GM12878 (cell line): Measurements from ENCODE around the gene SORCS2. TPM values are rescaled to one million over a fixed set of nuclear protein-coding genes. Genes with fewer than 3 reads are reported as not detected.

ENCODE experiments used
- ATAC-seq: fragments of 200-7000 bp; cut with Tn5 transposase; 3 replicates; pipeline ENCODE4 v1.9.1; 2020; ENCODE audit warnings: mild to moderate bottlenecking, moderate library complexity
- BruUV-seq: library from RNA; stranded (reverse); fragments of 400-500 nt; replicated peaks from 2 replicates; lab custom pipeline; 2021; lab: Mats Ljungman, UMichigan
- CTCF ChIA-PET: fragments of 300-600 bp; sonication (Branson Sonifier 250); formaldehyde crosslinking; extraction: SDS; loops from one replicate; lab custom pipeline; 2021; ENCODE audit warnings: inconsistent platforms; lab: Yijun Ruan, JAX
- POLR2A ChIA-PET: fragments of 350-600 bp; formaldehyde crosslinking; extraction: SDS; loops from one replicate; lab custom pipeline; 2021; ENCODE audit warnings: inconsistent platforms; lab: Charles Lee
- RAD21 ChIA-PET: fragments of 300-600 bp; sonication (Branson Sonifier 250); formaldehyde crosslinking; loops from one replicate; lab custom pipeline; 2023; ENCODE audit warnings: antibody characterized with exemption; ENCODE audit not compliant: unreplicated experiment; lab: Charles Lee
- SMC1A ChIA-PET: fragments of 300-600 bp; sonication (Branson Sonifier 250); formaldehyde crosslinking; loops from one replicate; lab custom pipeline; 2023; ENCODE audit not compliant: unreplicated experiment, uncharacterized antibody; lab: Charles Lee
- DNase-seq: peaks from one replicate; pipeline ENCODE4 v3.0.0-alpha.2; 2011; ENCODE audit warnings: low read depth, low spot score
- FAIRE-seq: peaks from 3 replicates; lab custom pipeline; 2011; peaks lifted over from hg19 to GRCh38; lab: Jason Lieb, UNC
- H2AFZ ChIP-seq: 2 replicates; pipeline ENCODE4 v1.6.0; 2011; ENCODE audit warnings: low read depth, low read length, control low read depth; ENCODE audit not compliant: control insufficient read depth
- H3K27ac ChIP-seq: 2 replicates; pipeline ENCODE4 v1.5.1; 2011; ENCODE audit warnings: control low read depth; ENCODE audit not compliant: control insufficient read depth, insufficient read depth
- H3K27me3 ChIP-seq, 2 experiments: replicated peaks in 1 of 2; 2 replicates each; pipeline versions ENCODE4 v1.6.0 to v1.6.1; 2011; ENCODE audit warnings: low read length in 1 of 2; ENCODE audit not compliant: control insufficient read depth in 2 of 2, insufficient read depth in 2 of 2
- H3K36me3 ChIP-seq, 2 experiments: 2 replicates each; pipeline ENCODE4 v1.5.1; 2011; ENCODE audit warnings: low read length in 1 of 2; ENCODE audit not compliant: control insufficient read depth in 2 of 2, insufficient read depth in 2 of 2
- H3K4me1 ChIP-seq: 2 replicates; pipeline ENCODE4 v1.6.1; 2011; ENCODE audit warnings: mild to moderate bottlenecking, low read length, moderate library complexity, mixed read lengths; ENCODE audit not compliant: control insufficient read depth, insufficient read depth
- H3K4me2 ChIP-seq: 2 replicates; pipeline ENCODE4 v1.6.0; 2011; ENCODE audit warnings: control low read depth; ENCODE audit not compliant: control insufficient read depth, insufficient read depth
- H3K4me3 ChIP-seq: fragments of 200-600 bp; sonication (generic); 2 replicates; pipeline ENCODE4 v1.5.1; 2016
- H3K79me2 ChIP-seq: 2 replicates; pipeline ENCODE4 v1.6.0; 2011; ENCODE audit warnings: low read length; ENCODE audit not compliant: control insufficient read depth, insufficient read depth
- H3K9ac ChIP-seq: 2 replicates; pipeline ENCODE4 v1.8.0; 2011; ENCODE audit warnings: low read length, control low read depth, mixed read lengths; ENCODE audit not compliant: control insufficient read depth, insufficient read depth
- H3K9me3 ChIP-seq: replicated peaks from 3 replicates; pipeline ENCODE4 v1.5.1; 2011; ENCODE audit warnings: mild to moderate bottlenecking, low read length; ENCODE audit not compliant: control insufficient read depth, insufficient read depth
- H4K20me1 ChIP-seq: 2 replicates; pipeline ENCODE4 v1.6.0; 2011; ENCODE audit not compliant: control insufficient read depth, insufficient read depth
- CHD4 ChIP-seq: fragments of 200-600 bp; sonication (generic); IDR thresholded peaks from 2 replicates; pipeline ENCODE4 v1.6.1; 2016; ENCODE audit warnings: mild to moderate bottlenecking
- FOXM1 ChIP-seq: IDR thresholded peaks from 2 replicates; pipeline ENCODE4 v1.6.1; 2012; ENCODE audit warnings: low read depth, mild to moderate bottlenecking, inconsistent platforms, low read length, moderate library complexity
- JUNB ChIP-seq: IDR thresholded peaks from 2 replicates; pipeline ENCODE4 v1.6.1; 2016; ENCODE audit warnings: antibody characterized with exemption, mild to moderate bottlenecking
- PKNOX1 ChIP-seq: fragments of 450-650 bp; IDR thresholded peaks from 2 replicates; pipeline ENCODE4 v1.6.1; 2016; ENCODE audit warnings: mild to moderate bottlenecking
- RAD51 ChIP-seq: fragments of 450-650 bp; IDR thresholded peaks from 2 replicates; pipeline ENCODE4 v1.6.1; 2016; ENCODE audit warnings: moderate library complexity, mild to moderate bottlenecking, inconsistent platforms
- SPI1 ChIP-seq: IDR thresholded peaks from 2 replicates; pipeline ENCODE4 v1.6.1; 2011; ENCODE audit warnings: low read depth, mild to moderate bottlenecking, low read length, moderate library complexity, borderline replicate concordance; ENCODE audit not compliant: insufficient read depth
- SUZ12 ChIP-seq: fragments of 200-600 bp; sonication (generic); IDR thresholded peaks from one replicate; pipeline ENCODE4 v1.6.1; 2018; ENCODE audit warnings: antibody characterized with exemption, mild to moderate bottlenecking; ENCODE audit not compliant: unreplicated experiment
- TCF3 ChIP-seq: IDR thresholded peaks from 2 replicates; pipeline ENCODE4 v1.6.1; 2012; ENCODE audit warnings: low read depth, mild to moderate bottlenecking, low read length, borderline replicate concordance; ENCODE audit not compliant: insufficient read depth
- WGBS: methylation state at CpG from one replicate; pipeline ENCODE4 v1.1.6; 2016; ENCODE audit warnings: low lambda C conversion rate; ENCODE audit not compliant: insufficient replicate concordance, insufficient coverage; ENCODE audit errors: missing lambda C conversion rate; 5-methylcytosine and 5-hydroxymethylcytosine counted together
- in situ Hi-C: fragments of 300-500 bp; cut with MboI; formaldehyde crosslinking; loops from 9 replicates; pipeline ENCODE4 v1.14.3; 2018; ENCODE audit warnings: mixed read lengths
- intact Hi-C: fragments of 100-400 bp; cut with micrococcal nuclease; formaldehyde crosslinking; loops from one replicate; pipeline ENCODE4 v1.14.2; 2022; ENCODE audit not compliant: unreplicated experiment
- polyA plus RNA-seq, 11 experiments: library from polyadenylated mRNA; depleted of rRNA in 4 of 11; unstranded in 6 of 11; stranded (reverse) in 5 of 11; fragments of >200 nt; fragmentation: Nextera tagmentation in 4 of 11; fragmentation: Illumina TruSeq in 1 of 11; extraction: Ambion mirVana in 4 of 11; extraction: Trizol in 1 of 11; gene quantifications; 1 replicate in 1 of 11; 2 replicates in 10 of 11; pipeline versions ENCODE4 v1.2.1 to v1.2.3, GENCODE V29; 2011 to 2016; ENCODE audit warnings: inconsistent platforms in 2 of 11, missing spikeins in 2 of 11, low read depth in 1 of 11
- total RNA-seq, 4 experiments: library from RNA; depleted of rRNA in 3 of 4; stranded (reverse); fragments of >200 nt in 3 of 4; fragmentation: Illumina TruSeq in 1 of 4; extraction: Trizol in 1 of 4; gene quantifications; 2 replicates each; pipeline versions ENCODE4 v1.2.1 to v1.2.3, GENCODE V29; 2013 to 2021
- TF ChIP-seq, protein P1 (sequence below): fragments of 450-650 bp; IDR thresholded peaks from 2 replicates; pipeline ENCODE4 v1.6.1; 2017; ENCODE audit warnings: borderline replicate concordance
- TF ChIP-seq, protein P2 (sequence below): IDR thresholded peaks from 2 replicates; pipeline ENCODE4 v1.6.1; 2012; ENCODE audit warnings: low read depth, low read length, improper control_type of control experiment

SORCS2 gene
- total and polyA plus RNA-seq, 10 of the 15 experiments (the other 5 are each of a cell fraction or from before 2014, with no cell fraction given): 0.01 to 0.15 (median 0.05) TPM; not detected in 5

GRCh38 chr4:7715271-7716009, 523.1 kb downstream of the SORCS2 start:
- ATAC-seq (no peak), FAIRE-seq (no peak), DNase-seq (no peak)
- Histone ChIP-seq H3K36me3 (no peaks in the 10 kb centered on the region), H3K79me2 (no peaks in the 10 kb centered on the region), H2AFZ (no peak overlapping the region), H3K9me3 (no peaks in the 10 kb centered on the region), H4K20me1 (no peaks in the 10 kb centered on the region), H3K4me1 (no peaks in the 10 kb centered on the region), H3K27me3 (peaks cover 0 to 3% of the 10 kb centered on the region in 2 experiments; a peak in 2 of 4 replicates), H3K4me2 (no peak overlapping the region), H3K4me3 (no peak overlapping the region), H3K27ac (no peak overlapping the region), H3K9ac (no peak overlapping the region)
- 6% methylated on average over 11 of the region's 11 CpGs for WGBS
- BruUV-seq: no TSS peak
- ChIA-PET RAD21 (no interaction called here), POLR2A (no interaction called here), SMC1A (no interaction called here), CTCF (no interaction called here)
- in situ Hi-C loops: loop anchor here (10.0 kb wide), 1 partner anchor 521 kb away; the partner anchor contains the start of gene SORCS2
- intact Hi-C loops: loop anchor here (10.0 kb wide), 1 partner anchor 531 kb away; no protein-coding TSS in a partner anchor
- TF ChIP-seq FOXM1 (no peak), TCF3 (no peak), JUNB (no peak), SUZ12 (no peak), RAD51 (no peak), CHD4 (no peak), PKNOX1 (no peak), SPI1 (no peak)
- TF ChIP-seq, protein P1, sequence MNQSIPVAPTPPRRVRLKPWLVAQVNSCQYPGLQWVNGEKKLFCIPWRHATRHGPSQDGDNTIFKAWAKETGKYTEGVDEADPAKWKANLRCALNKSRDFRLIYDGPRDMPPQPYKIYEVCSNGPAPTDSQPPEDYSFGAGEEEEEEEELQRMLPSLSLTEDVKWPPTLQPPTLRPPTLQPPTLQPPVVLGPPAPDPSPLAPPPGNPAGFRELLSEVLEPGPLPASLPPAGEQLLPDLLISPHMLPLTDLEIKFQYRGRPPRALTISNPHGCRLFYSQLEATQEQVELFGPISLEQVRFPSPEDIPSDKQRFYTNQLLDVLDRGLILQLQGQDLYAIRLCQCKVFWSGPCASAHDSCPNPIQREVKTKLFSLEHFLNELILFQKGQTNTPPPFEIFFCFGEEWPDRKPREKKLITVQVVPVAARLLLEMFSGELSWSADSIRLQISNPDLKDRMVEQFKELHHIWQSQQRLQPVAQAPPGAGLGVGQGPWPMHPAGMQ: no peak
- TF ChIP-seq, protein P2, sequence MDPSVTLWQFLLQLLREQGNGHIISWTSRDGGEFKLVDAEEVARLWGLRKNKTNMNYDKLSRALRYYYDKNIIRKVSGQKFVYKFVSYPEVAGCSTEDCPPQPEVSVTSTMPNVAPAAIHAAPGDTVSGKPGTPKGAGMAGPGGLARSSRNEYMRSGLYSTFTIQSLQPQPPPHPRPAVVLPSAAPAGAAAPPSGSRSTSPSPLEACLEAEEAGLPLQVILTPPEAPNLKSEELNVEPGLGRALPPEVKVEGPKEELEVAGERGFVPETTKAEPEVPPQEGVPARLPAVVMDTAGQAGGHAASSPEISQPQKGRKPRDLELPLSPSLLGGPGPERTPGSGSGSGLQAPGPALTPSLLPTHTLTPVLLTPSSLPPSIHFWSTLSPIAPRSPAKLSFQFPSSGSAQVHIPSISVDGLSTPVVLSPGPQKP: no peak
